Activated CD4-positive, CD25-positive, alpha-beta regulatory T cell treated with anti-CD3 and anti-CD28 coated beads, Interleukin-2, amount 50 U/mL, for 24 hours (primary cell): Measurements from ENCODE around the gene TAF4B.
"Not testable (repeated sequence)": the region's sequence is repeated elsewhere in the genome, so short reads cannot be mapped to it uniquely, and the experiment has no call there.

Source experiments
- ATAC-seq, 2 donors: fragments of 150-1000 bp; cut with Tn5 transposase; one replicate each; pipeline ENCODE4 v1.10.0; 2021; ENCODE audit warnings: mild to moderate bottlenecking in 1 of 2, moderate library complexity in 1 of 2

TAF4B gene

GRCh38 chr18:26317398-26317797 is 91.2 kb downstream of the TAF4B start:
- no peak for ATAC-seq

- no peak for ATAC-seq
Observed at GRCh38 chr18:26320686-26321085, 94.4 kb downstream of the TAF4B start.

DNA sequence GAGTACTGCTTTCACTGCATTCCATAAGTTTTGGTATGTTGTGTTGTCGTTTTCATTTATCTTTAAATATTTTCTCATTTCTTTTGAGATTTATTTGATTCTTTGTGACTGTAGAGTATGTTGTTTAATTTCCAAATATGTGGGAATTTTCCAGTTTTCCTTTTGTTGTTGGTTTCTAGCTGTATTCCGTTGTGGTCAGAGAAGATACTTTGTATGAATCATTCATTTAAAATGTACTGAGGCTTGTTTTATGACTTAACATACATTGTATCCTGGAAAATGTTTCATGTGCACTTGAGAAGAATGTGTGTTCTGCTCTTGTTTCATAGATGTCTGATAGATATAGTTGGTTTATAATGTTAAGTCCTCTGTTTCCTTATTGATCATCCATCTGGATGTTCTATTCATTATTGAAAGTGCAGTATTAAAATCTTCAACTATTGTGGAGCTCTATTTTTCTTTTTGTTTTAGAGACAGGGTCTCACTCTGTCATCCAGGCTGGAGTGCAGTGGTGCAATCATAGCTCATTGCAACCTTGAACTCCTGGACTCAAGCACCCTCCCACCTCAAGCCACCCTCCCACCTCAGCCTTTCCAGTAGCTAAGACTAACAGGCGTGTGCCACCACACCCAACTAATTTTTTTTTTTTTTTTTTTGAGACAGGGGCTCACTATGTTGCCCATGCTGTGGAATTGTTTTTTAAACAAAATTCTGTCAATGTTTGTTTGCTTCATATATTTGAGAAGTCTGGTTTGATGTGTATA is 96.8 kb downstream of the TAF4B start:
- no peak for ATAC-seq

- ATAC-seq: no peak
Observed at GRCh38 chr18:26325771-26326170, 99.5 kb downstream of the TAF4B start.

DNA sequence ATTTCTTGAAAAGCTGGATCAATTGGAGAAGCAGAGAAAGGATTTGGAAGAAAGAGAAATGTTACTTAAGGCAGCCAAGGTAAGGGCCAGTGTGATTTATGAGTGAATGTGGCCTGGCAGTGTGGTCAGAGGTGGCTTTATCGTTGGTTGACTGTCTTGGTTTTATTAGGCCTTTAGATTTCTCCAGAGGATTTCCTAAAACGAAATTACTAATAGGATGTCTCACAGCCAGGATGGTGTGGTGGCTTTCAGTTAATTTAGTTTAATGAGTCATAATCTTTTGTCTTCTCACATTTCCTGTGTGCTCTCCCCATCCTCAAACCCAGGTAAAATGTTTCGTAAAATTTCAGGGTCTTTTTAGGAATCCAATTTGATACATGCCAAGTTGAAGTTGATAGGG is 100.8 kb downstream of the TAF4B start:
- ATAC-seq: no peak

DNA sequence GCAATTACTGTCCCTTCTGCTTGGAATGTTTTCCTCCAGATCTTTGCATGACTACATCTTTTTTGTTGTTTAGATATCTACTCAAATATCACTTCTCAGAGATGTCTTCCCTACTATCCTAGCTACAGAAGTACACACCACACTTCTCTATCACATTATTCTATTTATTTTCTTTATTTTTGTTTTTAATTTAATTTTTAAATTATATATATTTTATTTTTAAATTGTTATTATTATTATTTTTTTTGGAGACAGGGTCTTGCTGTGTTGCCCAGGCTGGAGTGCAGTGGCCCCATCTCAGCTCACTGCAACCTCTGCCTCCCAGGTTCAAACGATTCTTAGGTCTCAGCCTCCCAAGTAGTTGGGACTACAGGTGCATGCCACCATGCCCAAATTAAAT is 106.7 kb downstream of the TAF4B start:
- no peak for ATAC-seq

GRCh38 chr18:26335156-26335555 is 108.9 kb downstream of the TAF4B start:
- ATAC-seq: no peak

DNA sequence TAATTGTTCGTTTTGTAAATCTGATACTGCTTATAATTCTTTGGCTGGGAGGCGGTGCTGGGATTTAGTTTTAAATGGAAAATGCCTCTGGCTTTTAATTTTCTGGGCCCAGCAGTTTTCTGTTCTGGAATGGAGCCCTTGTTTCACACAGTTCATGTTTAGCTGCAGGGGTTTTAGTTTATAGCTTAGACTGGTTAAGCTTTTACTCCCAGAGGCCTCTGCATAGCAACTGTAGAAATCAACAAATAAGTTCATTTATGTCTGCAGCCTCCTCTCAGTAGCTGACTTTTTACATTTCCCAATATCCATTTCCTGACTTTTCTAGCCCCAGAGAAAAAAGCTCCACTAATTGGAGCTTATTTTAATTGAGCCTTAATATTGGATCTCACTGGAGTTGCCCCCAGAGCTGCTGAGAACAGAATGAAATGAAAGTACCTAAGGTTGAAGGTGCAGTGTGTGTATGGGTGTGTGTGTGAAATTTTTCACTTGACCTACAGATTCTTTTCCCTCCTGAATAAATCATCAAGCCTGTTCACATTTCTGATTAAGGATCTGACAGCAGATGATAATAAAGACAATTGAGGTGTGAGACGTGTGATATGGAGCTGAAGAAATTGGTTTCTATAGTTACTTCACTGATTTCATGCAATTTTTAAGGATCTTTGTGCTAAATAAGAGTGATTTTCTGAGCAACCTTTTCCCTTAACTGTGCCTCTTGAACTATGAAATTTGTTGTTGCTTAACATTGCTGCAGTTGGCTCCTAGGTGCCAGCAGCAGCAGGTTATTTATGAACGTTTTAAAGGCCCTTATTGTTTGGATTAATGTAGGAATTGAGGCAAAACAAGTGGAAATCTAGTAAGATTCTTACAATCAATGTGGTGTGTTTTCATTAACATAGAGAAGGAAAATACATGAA is 109.6 kb downstream of the TAF4B start:
- no peak for ATAC-seq

DNA sequence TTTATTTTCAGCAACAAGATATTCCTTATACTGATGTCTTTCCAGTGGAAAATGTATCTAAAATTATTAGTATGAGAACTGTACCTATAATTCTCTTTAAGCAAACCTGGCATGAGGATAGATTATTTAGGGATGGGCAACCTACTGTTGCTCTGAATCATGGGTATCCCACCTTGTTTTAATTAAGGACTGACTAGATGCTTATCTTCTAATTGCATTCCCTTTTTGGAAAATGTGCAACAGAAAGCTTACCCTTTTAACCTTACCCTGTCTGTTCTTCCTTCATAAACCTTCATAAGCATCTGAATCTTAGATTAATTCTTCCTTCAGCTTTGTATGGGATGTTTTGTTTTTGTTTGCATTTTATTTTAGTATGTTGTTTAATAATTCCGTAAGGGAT is 110.3 kb downstream of the TAF4B start:
- ATAC-seq: no peak

DNA sequence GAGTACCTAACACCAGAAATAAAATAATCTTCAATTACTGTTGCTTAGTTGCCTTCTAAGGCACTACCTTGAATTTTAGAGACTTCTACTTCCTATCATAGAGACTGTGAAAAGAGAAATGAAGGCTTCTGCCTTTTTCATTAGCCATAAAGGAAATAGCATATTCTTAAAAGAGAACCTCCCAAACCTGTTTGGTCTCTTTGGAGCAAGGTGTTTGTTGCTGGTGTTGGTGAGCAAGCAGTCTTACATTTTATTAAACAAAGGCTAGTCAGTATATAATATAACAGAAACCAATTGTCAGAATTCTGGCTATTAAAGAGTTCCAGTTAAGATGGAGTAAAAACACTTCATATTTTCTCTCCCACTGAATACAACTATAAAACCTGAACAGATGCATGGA is 116.4 kb downstream of the TAF4B start:
- ATAC-seq: no peak

DNA sequence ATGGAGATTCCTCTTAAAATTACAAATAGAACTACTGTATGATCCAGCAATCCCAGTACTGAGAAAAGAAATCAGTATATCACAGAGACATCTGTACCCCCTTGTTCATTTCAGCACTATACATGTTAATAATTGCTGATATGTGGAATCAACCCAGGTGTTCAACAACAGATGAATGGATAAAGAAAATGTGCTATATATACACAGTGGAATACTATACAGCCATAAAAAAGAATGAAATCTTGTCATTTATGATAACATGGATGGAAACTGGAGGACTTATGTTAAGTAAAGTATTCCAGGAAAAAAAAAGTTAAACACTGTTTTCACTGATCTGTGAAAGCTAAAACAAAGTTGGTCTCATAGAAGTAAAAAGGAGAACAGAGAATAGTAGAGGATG is 124.7 kb downstream of the TAF4B start:
- no peak for ATAC-seq

- ATAC-seq: no peak
Observed at GRCh38 chr18:26356045-26356785, 130.0 kb downstream of the TAF4B start.

DNA sequence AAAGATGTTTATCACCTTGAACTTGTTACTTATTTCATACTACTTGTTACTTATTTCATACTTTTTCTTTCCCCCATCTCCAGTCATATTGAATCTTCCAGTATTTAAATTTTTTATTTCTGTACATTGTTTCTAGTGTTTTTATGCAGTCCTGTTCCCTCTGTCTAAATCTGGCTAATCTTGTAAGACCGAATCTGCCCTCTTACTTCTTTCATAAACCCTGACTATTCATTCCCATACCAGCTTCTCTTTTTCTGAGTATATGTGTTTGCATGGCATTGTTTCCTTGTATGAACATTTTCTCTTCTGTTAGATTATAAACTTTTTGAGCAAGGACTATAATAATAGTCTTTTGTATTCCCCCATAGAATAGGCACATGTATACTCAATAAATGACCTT is 131.7 kb downstream of the TAF4B start:
- no peak for ATAC-seq

DNA sequence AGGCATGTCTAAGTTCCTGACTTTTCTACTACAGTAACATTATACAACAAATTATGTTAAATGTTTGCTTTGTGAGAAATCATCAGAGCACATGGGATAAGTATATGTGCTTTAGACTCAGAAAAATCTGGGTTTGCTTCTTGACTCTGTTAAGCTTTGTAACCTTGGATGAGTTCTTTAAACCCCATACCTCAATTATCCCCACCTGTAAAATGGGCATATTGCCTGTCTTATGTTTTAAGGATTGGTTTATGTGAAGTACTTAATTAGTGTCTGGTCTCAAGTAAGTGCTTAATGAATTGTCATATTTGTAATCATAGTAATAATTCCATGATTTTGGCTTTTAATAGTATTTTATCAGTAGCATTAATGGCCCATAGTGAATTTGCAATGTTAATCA is 135.8 kb downstream of the TAF4B start:
- no peak for ATAC-seq

DNA sequence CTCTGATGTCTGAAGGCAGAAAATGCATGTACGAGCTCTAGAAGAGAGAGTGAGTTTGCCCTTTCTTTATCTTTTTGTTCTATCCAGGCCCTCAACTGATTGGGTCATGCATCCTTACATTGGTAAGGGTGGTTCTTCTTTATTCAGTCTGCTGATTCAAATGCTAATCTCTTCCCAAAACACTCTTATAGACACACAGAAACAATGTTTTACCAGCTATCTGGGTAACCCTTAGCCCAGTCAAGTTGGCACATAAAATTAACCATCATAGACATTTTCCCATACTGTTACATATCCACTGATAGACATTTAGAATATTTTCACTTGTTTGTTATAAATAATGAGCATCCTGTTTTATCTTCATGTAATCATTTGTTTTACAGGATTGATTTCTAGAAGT is 141.2 kb downstream of the TAF4B start:
- ATAC-seq: no peak

DNA sequence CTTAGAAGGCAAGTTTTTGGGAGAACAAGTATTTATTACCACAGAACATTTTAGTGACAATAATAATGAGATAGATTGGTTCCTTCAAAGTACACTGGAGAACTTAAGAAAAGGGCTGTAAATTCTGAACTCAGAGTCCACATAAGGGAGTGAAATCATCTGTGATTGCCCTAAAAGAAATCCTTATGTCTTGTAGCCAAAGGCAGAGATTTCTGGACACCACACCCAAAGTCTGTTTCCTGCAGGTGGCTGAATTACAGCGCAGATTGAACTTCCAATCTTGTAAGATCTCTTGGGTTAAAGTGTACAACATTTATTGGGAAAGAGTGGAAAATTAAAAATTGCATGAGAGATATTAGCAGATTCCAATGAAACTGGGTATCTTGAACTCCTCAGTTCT is 143.8 kb downstream of the TAF4B start:
- ATAC-seq: no peak

- no peak for ATAC-seq
Observed at GRCh38 chr18:26376105-26376504, 149.9 kb downstream of the TAF4B start.

- no peak for ATAC-seq
Observed at GRCh38 chr18:26378701-26379100, 152.5 kb downstream of the TAF4B start.

DNA sequence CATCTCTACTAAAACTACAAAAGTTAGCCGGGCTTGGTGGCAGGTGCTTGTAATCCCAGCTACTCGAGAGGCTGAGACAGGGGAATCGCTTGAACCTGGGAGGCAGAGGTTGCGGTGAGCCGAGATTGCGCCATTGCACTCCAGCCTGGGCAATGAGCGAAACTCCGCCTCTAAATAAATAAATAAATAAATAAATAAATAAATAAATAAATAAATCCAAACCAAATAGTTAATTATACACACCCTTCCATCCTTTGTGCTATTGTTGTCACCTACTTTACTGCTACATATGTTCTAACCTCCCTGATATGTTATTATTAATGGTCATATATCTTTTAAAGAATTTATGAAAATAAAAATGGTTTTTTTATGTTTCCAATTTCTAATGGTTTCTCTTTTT is 155.3 kb downstream of the TAF4B start:
- ATAC-seq: not testable (repeated sequence)

DNA sequence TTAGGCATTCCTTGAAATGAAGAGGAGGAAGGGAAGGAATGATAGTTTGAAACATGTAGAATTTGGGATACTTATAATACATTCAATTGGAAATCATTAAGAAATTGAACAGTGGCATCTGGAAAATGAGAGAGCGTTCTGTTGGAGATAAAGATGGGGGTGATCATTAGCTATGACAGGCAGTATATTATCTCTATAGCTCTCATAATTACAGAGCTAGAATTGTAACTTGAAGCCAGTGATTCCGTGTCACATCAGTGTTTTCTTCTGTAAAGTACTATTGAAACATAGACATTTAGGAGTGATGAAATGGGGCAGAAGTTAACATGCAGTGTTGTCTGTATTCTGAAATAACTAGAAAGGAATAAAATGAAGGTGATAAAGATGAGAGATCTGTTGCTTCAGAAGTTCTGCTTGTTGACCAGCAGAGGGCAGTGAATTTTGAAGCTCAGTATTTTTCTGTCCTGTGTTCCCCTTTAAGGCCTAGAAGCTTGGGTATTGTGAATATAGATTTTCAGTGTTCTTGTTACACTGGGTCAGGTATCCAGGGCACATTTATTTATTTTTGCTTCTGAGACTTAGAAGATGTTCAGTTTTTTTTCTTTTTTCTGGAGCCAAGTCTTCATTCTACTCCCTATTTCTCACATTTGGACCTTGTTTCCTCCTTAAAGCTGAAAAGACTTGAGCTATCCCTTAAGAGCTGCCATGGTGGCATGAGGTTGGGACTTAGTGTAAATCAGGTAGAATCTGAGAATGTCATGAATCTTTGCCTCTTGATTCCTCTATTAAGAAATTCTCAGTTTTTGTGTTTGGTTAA is 157.4 kb downstream of the TAF4B start:
- ATAC-seq: no peak

GRCh38 chr18:26386002-26386401 is 159.8 kb downstream of the TAF4B start:
- ATAC-seq: no peak

DNA sequence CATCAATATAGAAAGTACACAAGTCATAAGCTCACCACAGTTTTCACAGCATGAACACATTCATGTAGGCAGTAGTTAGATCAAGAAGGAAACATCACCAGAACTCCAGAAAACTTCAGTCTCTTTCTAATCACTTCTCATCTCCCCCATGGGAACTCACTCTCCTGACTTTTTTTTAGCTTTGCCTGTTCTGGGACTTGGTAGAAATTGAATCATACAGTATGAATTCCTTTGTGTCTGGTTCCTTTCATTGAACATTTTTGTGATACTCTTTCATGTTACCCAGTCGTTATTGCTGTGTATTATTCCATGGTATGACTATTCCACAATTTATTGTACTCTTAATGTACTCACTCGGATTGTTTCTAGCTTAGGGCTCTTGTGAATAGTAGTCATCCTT is 160.2 kb downstream of the TAF4B start:
- no peak for ATAC-seq
